Measurements from ENCODE around the gene MARK1. TPM values are rescaled to one million over a fixed set of nuclear protein-coding genes. Genes with fewer than 3 reads are reported as not detected.

Gene MARK1
- total and polyA plus RNA-seq, 4 donors = 3.9 to 15.7 (median 9.5) TPM

GRCh38 chr1:220695426-220695825 lies 167.5 kb downstream of the MARK1 start:
- WGBS, 2 donors = 97 to 98% methylated on average over 4 of the region's 4 CpGs
- H3K27me3 ChIP-seq (ENCODE audit: control insufficient read depth in 1 of 2, insufficient read depth in 2 of 2, low read length in 1 of 2) = no peaks in the 10 kb centered on the region
- intact Hi-C loops (cut with DNase I) = no loop called here
- no peaks in the 10 kb centered on the region for H3K36me3 ChIP-seq (ENCODE audit: control insufficient read depth in 1 of 2, insufficient read depth in 2 of 2, low read length in 1 of 2)
- ATAC-seq (ENCODE audit: low FRiP score) (no peak), DNase-seq (no peak)
- H3K9me3 ChIP-seq (ENCODE audit: control insufficient read depth, low read length) = no peaks in the 10 kb centered on the region
- no peaks in the 10 kb centered on the region for H3K4me1 ChIP-seq (ENCODE audit: control insufficient read depth in 1 of 2, insufficient read depth in 2 of 2, low read length in 2 of 2)
- no peak overlapping the region for H3K27ac ChIP-seq (ENCODE audit: low read depth in 1 of 2, low read length in 2 of 2)
- no peak overlapping the region for H3K4me3 ChIP-seq (ENCODE audit: low read length in 2 of 2)

DNA sequence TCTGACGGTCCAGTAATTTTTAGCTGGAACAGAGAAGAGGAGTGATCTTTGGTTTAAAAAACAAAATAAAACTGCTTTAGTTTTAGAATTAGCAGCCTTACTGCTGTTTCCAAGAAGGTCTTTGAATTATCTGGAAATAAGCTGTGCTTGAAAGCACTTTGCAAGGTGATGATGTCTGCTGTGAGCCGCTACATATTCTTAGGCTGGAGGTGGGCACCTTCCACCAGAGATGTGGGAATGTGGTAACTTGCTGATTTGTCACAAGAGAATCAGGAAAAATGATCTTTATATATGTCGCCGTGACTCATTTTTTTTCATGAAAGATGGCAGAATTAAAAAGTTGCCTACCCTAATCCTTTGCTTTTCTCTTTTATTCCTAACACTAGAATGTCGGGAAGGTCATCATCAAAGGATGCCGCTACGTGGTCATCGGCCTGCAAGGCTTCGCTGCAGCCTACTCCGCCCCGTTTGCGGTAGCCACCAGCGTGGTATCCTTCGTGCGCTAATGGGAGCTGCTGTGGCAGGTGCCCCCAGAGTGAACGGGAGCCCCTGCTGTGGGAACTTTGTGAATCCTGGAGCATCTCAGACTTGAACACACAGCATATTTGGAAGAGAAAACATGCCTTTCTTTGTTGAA lies 168.4 kb downstream of the MARK1 start:
- intact Hi-C loops (cut with DNase I) = no loop called here
- no peak for ATAC-seq (ENCODE audit: low FRiP score)

DNA sequence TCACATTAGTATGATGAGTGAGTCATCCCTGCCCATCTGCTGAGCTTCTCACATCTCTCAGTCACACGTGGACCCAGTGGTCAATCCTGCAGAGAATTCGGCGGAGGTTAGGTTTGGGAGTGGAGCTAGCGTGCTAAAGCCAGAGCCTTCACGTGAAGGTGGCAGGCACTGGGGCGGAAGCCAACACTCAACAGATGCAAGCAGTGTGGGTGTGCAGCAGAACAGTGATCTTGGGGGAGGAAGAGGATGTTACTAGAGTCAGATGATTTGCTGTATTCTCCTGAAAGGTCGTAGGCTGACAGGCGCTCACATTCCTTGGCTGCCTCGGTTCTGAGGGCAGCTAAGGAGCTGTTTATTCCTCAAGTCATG lies 168.9 kb downstream of the MARK1 start:
- Histone ChIP-seq H3K27me3 (ENCODE audit: control insufficient read depth in 1 of 2, insufficient read depth in 2 of 2, low read length in 1 of 2) (no peaks in the 10 kb centered on the region), H3K36me3 (ENCODE audit: control insufficient read depth in 1 of 2, insufficient read depth in 2 of 2, low read length in 1 of 2) (no peaks in the 10 kb centered on the region), H3K4me3 (ENCODE audit: low read length in 2 of 2) (no peak overlapping the region), H3K4me1 (ENCODE audit: control insufficient read depth in 1 of 2, insufficient read depth in 2 of 2, low read length in 2 of 2) (no peaks in the 10 kb centered on the region), H3K27ac (ENCODE audit: low read depth in 1 of 2, low read length in 2 of 2) (no peak overlapping the region), H3K9me3 (ENCODE audit: control insufficient read depth, low read length) (no peaks in the 10 kb centered on the region)
- DNase-seq (no peak), ATAC-seq (ENCODE audit: low FRiP score) (no peak)
- 75 to 76% methylated on average over 9 of the region's 9 CpGs for WGBS, 2 donors
- intact Hi-C loops (cut with DNase I) = no loop called here

More for the DNA sequence above, 168.4 kb downstream of the MARK1 start:
- no peak for DNase-seq
- H3K9me3 ChIP-seq (ENCODE audit: control insufficient read depth, low read length) = no peaks in the 10 kb centered on the region
- H3K4me3 ChIP-seq (ENCODE audit: low read length in 2 of 2) = no peak overlapping the region
- H3K36me3 ChIP-seq (ENCODE audit: control insufficient read depth in 1 of 2, insufficient read depth in 2 of 2, low read length in 1 of 2) = no peaks in the 10 kb centered on the region
- 95 to 96% methylated on average over 16 of the region's 16 CpGs for WGBS, 2 donors
- H3K4me1 ChIP-seq (ENCODE audit: control insufficient read depth in 1 of 2, insufficient read depth in 2 of 2, low read length in 2 of 2) = no peaks in the 10 kb centered on the region
- no peaks in the 10 kb centered on the region for H3K27me3 ChIP-seq (ENCODE audit: control insufficient read depth in 1 of 2, insufficient read depth in 2 of 2, low read length in 1 of 2)
- H3K27ac ChIP-seq (ENCODE audit: low read depth in 1 of 2, low read length in 2 of 2) = no peak overlapping the region

GRCh38 chr1:220697326-220697725 lies 169.4 kb downstream of the MARK1 start:
- ATAC-seq (ENCODE audit: low FRiP score) (no peak), DNase-seq (no peak)
- Histone ChIP-seq H3K4me3 (ENCODE audit: low read length in 2 of 2) (no peak overlapping the region), H3K36me3 (ENCODE audit: control insufficient read depth in 1 of 2, insufficient read depth in 2 of 2, low read length in 1 of 2) (no peaks in the 10 kb centered on the region), H3K4me1 (ENCODE audit: control insufficient read depth in 1 of 2, insufficient read depth in 2 of 2, low read length in 2 of 2) (no peaks in the 10 kb centered on the region), H3K9me3 (ENCODE audit: control insufficient read depth, low read length) (no peaks in the 10 kb centered on the region), H3K27me3 (ENCODE audit: control insufficient read depth in 1 of 2, insufficient read depth in 2 of 2, low read length in 1 of 2) (no peaks in the 10 kb centered on the region), H3K27ac (ENCODE audit: low read depth in 1 of 2, low read length in 2 of 2) (no peak overlapping the region)
- intact Hi-C loops (cut with DNase I) = no loop called here
- WGBS, 2 donors = 94 to 96% methylated on average over 6 of the region's 6 CpGs

- Histone ChIP-seq H3K27me3 (ENCODE audit: control insufficient read depth in 1 of 2, insufficient read depth in 2 of 2, low read length in 1 of 2) (no peaks in the 10 kb centered on the region), H3K27ac (ENCODE audit: low read depth in 1 of 2, low read length in 2 of 2) (no peak overlapping the region), H3K4me3 (ENCODE audit: low read length in 2 of 2) (no peak overlapping the region), H3K9me3 (ENCODE audit: control insufficient read depth, low read length) (no peaks in the 10 kb centered on the region), H3K4me1 (ENCODE audit: control insufficient read depth in 1 of 2, insufficient read depth in 2 of 2, low read length in 2 of 2) (no peaks in the 10 kb centered on the region), H3K36me3 (ENCODE audit: control insufficient read depth in 1 of 2, insufficient read depth in 2 of 2, low read length in 1 of 2) (no peaks in the 10 kb centered on the region)
- no peak for DNase-seq
- WGBS, 2 donors = 79 to 83% methylated on average over 5 of the region's 5 CpGs
- intact Hi-C loops (cut with DNase I) = no loop called here
- no peak for ATAC-seq (ENCODE audit: low FRiP score)
Measured at GRCh38 chr1:220698607-220699016, 170.7 kb downstream of the MARK1 start.

GRCh38 chr1:220699044-220699443 lies 171.1 kb downstream of the MARK1 start:
- WGBS, 2 donors = 80 to 83% methylated on average over 3 of the region's 3 CpGs
- H3K27me3 ChIP-seq (ENCODE audit: control insufficient read depth in 1 of 2, insufficient read depth in 2 of 2, low read length in 1 of 2) = no peaks in the 10 kb centered on the region
- intact Hi-C loops (cut with DNase I) = no loop called here

GRCh38 chr1:220700556-220701179 lies 172.7 kb downstream of the MARK1 start:
- no peak overlapping the region for H3K27ac ChIP-seq (ENCODE audit: low read depth in 1 of 2, low read length in 2 of 2)
- no peak overlapping the region for H3K4me3 ChIP-seq (ENCODE audit: low read length in 2 of 2)
- no peak for ATAC-seq (ENCODE audit: low FRiP score)
- no peaks in the 10 kb centered on the region for H3K27me3 ChIP-seq (ENCODE audit: control insufficient read depth in 1 of 2, insufficient read depth in 2 of 2, low read length in 1 of 2)
- 62 to 81% methylated on average over 2 of the region's 2 CpGs for WGBS, 2 donors
- no peaks in the 10 kb centered on the region for H3K4me1 ChIP-seq (ENCODE audit: control insufficient read depth in 1 of 2, insufficient read depth in 2 of 2, low read length in 2 of 2)
- H3K9me3 ChIP-seq (ENCODE audit: control insufficient read depth, low read length) = no peaks in the 10 kb centered on the region
- no peak for DNase-seq
- H3K36me3 ChIP-seq (ENCODE audit: control insufficient read depth in 1 of 2, insufficient read depth in 2 of 2, low read length in 1 of 2) = no peaks in the 10 kb centered on the region
- intact Hi-C loops (cut with DNase I) = no loop called here

More at GRCh38 chr1:220699044-220699443, 171.1 kb downstream of the MARK1 start:
- Histone ChIP-seq H3K9me3 (ENCODE audit: control insufficient read depth, low read length) (no peaks in the 10 kb centered on the region), H3K27ac (ENCODE audit: low read depth in 1 of 2, low read length in 2 of 2) (no peak overlapping the region), H3K4me1 (ENCODE audit: control insufficient read depth in 1 of 2, insufficient read depth in 2 of 2, low read length in 2 of 2) (no peaks in the 10 kb centered on the region), H3K36me3 (ENCODE audit: control insufficient read depth in 1 of 2, insufficient read depth in 2 of 2, low read length in 1 of 2) (no peaks in the 10 kb centered on the region), H3K4me3 (ENCODE audit: low read length in 2 of 2) (no peak overlapping the region)
- no peak for ATAC-seq (ENCODE audit: low FRiP score)
- no peak for DNase-seq

DNA sequence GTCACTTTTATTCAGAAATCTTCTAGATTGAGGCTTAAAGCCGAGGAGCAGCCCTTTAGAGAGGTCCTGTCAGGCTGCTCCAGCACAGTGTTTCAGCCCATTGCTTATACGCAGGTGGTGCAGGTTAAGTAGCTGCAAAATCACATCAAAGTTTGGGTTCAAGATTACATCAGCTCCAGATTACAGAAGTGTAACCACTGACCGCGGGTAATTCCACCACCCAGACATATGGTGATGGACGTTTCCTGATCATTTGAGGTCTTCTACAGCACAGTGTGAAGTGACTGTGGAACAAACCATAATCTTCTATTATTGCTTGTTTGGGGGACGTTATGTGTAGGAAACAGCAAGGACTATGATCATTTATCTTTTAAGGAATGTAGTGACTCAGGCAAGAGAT lies 174.0 kb downstream of the MARK1 start:
- intact Hi-C loops (cut with DNase I) = no loop called here
- Histone ChIP-seq H3K9me3 (ENCODE audit: control insufficient read depth, low read length) (no peaks in the 10 kb centered on the region), H3K27me3 (ENCODE audit: control insufficient read depth in 1 of 2, insufficient read depth in 2 of 2, low read length in 1 of 2) (no peaks in the 10 kb centered on the region), H3K27ac (ENCODE audit: low read depth in 1 of 2, low read length in 2 of 2) (no peak overlapping the region), H3K36me3 (ENCODE audit: control insufficient read depth in 1 of 2, insufficient read depth in 2 of 2, low read length in 1 of 2) (no peaks in the 10 kb centered on the region), H3K4me3 (ENCODE audit: low read length in 2 of 2) (no peak overlapping the region), H3K4me1 (ENCODE audit: control insufficient read depth in 1 of 2, insufficient read depth in 2 of 2, low read length in 2 of 2) (no peaks in the 10 kb centered on the region)
- no peak for DNase-seq
- 65 to 72% methylated on average over 6 of the region's 6 CpGs for WGBS, 2 donors
- no peak for ATAC-seq (ENCODE audit: low FRiP score)

GRCh38 chr1:220702733-220703270 lies 174.9 kb downstream of the MARK1 start:
- Histone ChIP-seq H3K27me3 (ENCODE audit: control insufficient read depth in 1 of 2, insufficient read depth in 2 of 2, low read length in 1 of 2) (no peaks in the 10 kb centered on the region), H3K27ac (ENCODE audit: low read depth in 1 of 2, low read length in 2 of 2) (no peak overlapping the region), H3K9me3 (ENCODE audit: control insufficient read depth, low read length) (no peaks in the 10 kb centered on the region), H3K36me3 (ENCODE audit: control insufficient read depth in 1 of 2, insufficient read depth in 2 of 2, low read length in 1 of 2) (no peaks in the 10 kb centered on the region), H3K4me3 (ENCODE audit: low read length in 2 of 2) (no peak overlapping the region), H3K4me1 (ENCODE audit: control insufficient read depth in 1 of 2, insufficient read depth in 2 of 2, low read length in 2 of 2) (no peaks in the 10 kb centered on the region)
- 67 to 68% methylated on average over 5 of the region's 5 CpGs for WGBS, 2 donors
- no peak for DNase-seq
- intact Hi-C loops (cut with DNase I) = no loop called here
- ATAC-seq (ENCODE audit: low FRiP score) = no peak
